Measurements from ENCODE around the gene SKIDA1.

SKIDA1 gene

DNA sequence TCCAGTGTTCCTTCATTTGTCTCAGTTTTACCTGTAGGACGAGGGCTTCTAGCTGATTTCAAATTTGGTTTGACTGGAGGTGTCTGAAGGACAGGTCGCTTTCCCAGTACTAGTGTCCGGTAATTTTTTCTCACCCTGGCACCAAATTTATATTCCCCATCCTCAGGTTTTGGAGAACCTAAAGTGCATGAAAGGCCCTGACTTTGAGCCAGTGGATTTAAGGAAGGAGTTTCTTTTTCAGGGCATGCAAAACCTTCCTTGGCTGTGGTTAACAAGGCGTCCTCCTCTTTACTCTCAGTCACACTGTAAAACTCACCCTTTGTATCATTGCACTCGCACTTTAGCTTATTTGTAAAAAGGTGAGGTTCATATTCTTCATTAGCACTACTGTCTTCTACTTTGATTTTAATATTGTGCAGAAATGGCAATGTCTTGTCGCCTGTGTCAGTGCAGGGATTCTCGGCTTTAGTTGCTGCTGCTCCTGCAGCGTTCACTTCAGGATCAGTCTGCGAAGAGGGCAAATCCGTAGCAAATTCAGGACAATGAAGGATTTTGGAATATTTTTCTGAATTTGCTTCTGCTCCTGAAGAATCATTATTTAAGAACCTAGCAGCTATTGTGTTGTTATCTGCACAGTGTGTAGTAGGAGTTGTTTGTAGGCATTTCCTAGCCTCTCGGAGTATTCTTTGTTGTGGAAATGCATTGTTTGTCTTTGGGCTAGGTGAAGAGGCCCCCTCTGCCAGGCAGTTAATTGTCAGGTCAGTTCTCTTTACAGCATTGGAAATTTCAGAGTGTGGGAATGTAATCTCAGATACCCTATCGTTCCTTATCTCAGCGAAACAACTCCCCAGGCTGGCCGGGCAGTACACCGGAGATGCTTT lies 9.9 kb downstream of the SKIDA1 start:
- no peak for DNase-seq

DNA sequence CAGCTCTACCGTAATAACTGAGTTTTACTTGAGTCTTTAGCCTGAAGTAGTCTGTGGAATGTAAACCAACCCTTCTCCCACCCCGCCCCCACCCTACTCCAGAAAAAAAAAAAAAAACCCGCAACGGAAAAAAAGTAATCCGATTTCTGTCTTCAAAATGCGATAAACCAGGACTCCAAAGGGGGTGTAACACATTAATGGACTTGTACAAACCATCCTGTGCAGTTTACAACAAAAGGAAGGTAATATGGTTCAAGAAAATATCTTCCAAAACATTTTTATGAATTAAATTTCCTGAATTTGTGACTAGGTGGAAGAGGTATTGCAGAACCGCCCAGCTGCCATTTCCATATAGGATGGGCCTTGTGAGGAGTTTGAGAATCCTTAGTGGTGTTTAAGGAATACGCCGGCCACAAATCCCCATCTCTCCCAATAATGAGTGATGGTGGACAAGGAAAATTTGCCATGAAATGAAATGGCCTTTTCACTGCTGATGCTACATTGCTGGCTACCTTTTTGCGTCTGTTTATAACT lies 10.6 kb downstream of the SKIDA1 start:
- no peak for DNase-seq

DNA sequence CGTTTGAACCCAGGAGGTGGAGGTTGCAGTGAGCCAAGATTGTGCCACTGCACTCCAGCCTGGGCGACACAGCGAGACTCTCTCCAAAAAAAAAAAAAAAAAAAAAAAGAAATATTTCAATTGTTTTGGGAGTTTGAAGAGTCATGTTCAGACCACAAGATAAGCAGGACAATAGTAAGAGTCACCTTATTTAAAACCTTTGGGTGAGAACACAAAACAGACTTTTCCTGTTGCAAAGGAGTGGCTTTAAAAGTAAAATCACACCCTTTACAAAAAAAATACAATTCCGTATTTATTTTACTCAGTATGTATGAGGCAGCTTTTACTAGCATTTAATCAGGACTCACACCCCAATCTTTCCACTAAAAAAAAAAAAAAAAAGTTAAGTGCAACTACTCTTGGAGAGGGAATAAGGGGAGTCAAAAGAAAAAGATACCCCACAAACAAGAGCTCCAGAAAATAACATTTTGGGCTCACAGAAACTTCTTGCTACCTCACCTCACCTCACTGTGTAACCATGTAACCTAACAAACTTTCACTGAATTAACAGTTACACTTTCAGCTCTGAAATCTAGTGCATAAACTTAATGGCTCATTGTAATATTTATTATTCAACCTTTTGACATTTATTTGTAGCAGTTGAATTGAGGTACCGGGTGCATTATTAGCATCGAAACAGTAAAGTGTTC lies 11.2 kb downstream of the SKIDA1 start:
- DNase-seq, result no peak

DNA sequence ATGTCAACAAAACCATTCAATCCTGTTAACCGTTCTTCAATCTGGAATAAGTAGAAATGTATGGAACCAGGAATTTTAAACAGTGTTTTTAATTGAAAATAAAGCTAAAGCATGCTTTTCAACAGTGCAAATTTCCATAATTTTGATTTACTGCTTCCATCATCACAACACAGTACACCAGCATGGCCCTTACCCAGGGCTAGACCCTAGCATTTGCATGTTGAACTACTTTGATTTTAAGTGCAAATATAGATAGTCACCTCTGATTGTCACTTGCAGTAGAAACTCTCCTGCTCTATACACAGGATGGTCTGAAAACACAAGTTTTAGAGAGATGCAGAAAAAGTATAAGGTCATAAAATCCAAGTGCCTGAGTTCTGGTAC lies 12.1 kb downstream of the SKIDA1 start:
- no peak for DNase-seq

DNA sequence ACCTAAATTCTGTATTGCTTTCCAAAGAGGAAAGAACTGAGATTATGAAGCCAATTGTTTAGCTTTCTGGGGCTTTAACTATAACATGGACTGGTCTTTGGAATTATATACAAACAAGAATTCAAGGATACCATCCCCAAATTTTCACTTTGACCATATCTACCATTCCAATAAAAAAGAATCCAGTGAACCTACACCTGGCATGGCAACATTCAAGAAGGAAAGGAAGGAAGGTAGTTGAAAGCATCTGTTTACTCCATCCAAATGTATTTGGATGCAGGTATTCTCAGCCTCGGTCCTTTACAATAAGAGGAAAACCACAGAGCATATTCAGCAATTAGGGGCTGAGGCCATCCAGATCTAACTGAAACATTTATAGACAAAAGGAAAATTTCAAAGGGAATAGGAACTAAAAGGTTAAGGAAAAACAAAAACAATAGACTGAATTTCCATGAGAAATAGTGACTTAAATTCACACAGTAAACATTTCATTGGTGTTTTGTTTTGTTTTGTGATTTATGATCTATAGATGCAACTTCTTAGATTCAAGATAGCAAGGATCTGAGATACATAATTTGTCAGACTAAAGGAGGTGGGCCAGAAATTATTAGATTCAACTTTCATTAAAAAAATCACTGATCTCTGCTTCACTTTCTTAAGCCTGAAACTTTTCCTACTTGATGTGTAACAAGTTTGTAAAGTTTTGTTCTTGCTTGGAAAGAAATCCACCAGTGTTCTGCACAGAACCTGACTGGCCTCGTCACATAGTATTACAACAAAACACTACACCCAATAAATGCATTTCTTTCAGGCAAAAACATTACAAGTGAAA lies 12.7 kb downstream of the SKIDA1 start:
- DNase-seq, result no peak

DNA sequence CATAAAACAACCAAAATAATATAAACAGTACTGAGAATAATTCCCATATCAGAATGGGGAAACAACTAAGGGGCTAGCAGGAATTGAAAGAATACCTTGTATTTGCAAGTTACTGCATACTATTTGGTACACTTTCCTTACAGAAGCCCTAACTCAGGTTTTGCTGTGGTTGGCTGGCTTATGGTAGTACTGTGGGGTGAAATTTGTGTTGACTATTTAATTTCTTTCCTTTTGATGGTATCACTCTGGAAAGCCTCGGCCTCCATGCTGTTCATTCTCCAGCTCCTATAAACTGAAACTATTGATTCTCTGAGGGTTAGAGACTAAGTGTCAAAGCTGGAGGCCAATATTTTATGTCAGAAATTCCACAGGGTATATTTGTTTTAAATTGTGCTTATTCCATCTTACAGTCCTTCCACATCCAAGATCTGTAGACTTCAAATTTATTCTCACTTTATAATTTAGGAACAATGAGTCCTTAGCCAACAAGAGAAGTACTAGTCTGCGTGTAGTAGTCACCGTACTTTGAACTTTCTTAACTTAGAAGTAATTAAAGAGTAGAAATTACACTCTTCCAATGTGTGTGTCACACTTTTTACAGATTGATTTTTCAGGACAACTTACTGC lies 13.4 kb downstream of the SKIDA1 start:
- DNase-seq, result no peak

DNA sequence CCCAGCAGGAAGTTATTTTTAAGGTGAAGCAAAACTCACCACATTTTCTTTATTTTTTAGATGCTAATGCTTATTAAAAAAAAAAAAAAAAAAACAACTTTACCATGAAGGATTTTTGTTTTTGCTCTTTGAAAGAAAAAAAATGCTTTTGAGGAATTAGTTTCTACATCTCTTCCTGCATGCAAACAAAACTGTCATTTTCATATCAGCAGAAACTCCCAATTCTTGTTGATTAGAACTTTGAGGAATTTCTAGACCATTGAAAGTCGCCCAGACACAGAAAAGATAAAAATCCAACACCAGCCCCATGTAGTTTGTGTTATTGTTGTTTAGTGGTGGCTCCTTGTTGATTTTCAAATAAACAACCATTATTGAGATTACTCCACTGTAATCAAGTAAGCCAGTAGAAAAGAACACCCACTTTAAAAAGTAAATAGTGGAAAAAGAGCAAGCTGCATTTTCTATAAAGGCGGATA lies 14.3 kb downstream of the SKIDA1 start:
- no peak for DNase-seq

DNA sequence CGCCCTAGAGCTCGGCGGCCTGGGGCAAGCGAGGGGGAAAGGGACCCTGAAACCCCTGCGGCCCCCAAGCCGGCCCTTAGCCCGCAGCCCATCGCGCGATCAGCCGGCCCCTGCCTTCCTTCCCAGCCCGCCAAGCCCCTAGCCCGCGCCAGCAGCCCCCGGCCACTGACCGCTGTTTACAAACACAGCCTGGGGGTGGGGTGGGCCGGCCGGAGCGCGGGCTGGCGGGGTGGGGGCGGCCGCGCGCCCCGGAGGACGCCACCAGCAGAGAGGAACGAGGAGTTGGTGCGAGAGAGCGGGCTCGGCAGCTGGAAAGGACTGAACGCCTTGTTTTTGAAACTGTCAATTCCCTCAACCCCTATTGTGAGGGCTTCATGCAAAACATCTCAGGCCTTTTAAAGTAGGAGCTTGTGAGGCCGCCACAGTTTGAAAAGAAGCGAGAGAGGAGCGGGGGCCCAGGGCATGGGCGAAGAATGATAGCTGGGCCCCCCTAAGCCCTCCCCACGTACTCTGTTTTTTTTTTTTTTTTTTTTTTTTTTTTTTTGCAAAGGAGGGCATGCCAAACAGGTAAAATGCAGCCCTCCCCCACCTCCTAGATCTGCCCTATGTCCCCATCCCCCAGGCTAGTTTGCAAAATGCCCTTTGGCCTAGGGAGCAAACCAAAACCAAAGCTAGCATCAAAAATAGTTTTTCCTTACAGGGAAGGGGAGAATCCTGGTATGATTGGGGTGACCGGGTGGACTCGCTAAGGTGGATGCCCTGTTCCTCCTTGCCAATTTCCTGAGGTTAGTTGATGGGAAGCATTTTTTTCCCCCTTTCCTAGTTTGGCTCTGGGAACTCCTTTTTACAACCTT lies 15.0 kb downstream of the SKIDA1 start:
- no peak for DNase-seq

DNA sequence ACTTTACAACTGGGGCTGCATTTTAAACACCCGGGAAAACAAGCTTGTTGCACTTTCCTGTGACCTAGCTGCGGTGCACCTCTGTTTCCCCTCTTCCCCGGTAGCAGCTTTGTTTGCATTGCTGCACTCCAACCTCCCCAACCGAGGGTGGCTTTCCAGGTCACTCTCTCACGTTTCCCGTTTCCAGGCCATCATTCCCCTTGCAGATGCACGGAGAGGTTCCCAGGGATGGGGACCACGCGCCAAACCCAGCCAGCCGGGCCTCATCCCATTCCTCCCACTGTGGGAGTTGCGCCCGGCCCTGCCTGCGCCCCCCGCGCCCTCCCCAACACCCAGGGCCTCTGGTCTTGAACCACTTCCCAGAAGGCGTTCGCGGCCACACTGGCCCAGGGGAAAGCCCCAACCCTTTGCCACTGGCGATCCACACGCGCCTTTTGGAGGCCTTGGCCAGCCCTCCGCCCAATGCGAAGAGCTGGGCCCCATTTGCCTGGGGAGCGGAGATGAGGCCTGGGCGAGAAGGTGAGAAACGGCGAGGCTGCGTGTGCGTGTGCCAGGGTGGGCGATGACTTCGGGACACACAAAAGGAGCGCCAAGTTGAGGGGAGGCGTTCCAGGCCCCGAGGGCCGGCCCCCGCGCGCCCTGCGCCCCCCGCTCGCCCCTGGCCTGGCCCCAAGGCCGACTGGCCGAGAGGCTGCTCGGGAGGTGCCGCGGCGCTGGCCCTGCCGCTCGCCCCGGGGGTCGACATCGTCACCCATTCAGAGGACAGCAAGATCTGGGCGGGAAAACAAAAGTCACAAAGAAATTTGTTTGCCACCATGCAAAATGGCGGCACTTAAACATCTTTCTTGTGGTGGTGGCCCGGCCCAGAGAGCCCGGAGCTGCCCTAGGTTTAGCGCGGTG lies 15.9 kb downstream of the SKIDA1 start:
- DNase-seq, result no peak

DNA sequence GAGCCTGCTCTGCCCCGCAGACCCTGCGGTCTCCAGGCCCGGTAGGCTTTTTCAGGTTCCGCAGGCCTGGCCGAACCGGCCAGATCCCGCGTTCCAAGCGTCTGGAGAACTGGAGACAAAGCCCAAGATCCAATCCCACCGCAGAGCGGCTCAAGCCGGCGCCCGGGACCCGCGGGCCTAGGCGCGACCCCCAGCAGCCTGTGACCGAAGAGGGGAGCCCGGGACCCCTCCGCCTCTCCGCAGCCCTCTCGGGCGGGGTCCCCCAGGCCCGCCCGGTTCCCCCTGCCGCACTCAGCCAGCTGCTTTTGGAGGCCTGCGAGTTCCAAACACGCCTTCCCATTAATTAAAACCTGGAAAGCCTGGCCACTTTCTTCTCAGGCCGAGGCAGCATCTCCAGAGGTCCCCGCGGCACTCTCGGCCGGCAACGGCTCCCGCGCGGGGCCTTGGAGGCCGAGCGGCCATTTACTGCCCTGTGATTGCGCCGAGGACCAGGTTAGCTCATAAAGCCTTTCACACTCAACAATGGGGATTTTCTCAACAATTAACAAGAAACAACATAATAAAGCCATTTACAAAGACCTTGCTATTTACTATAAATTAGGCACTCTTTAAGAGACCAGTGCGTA lies 16.7 kb downstream of the SKIDA1 start:
- DNase-seq, result no peak

DNA sequence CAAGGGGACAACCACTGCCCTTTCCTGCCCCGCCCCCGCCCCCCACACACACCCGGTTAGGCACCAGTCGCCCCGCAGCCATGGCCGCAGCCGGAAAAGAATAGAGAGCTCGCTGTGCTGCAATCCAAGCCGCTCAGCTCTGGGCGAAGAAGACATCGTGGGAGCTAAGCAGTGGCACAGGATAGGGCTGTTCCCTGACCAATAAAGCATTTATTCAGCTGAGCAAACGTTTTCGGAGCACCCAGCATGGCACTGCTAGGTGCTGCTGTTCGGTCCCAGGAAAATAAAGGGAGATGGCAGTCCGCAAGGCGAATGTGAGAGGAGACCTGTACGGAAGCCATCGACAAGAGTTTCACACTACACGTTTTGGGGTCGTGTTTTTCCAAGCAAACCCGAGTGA lies 18.3 kb downstream of the SKIDA1 start:
- DNase-seq, result no peak

DNA sequence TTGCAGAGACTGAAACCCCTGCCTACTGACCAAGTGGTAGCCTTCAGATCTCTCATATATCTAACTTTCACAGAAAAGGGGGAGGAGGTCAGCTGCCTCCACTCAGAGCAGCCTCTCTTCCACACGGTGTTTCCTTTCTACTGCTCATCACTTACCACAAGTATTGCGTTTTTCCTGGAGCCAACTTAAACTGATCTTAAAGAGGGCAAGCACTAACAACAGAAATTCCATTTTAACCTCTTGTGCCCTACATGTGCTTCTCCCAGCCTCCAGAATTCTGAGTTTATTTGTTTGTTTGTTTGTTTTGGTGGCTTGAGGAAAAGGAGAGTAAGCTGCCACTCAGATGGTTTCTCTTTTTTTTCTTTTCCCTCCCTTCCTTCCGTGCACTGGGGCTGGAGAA lies 19.1 kb downstream of the SKIDA1 start:
- peak; percentile 58 for DNase-seq

DNA sequence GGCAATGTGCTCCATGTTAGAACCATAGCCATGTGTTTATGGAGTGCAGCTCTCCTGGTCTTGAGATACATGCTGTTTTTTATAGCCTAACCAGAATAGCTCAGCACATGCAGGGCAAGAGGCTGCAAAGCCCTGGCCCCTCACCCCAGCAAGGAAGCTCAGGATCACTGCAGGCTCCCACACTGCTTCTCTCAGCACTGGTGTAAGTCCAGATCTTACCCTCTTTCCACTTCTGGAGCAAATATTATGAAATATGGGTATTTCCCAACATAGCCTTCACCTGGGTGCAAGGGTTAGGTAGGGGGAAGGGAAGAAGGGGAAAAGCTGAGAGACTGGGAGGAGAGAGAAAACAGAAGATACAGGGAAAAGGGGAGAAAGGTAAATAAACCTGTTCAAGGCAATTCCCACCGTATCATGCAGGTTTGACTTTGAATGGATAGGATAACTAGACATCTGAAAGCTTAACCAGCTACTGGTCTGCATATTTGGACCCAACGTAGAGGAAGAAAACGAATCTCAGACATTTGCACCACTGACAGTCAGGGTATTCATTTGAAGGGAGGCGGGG lies 19.7 kb downstream of the SKIDA1 start:
- no peak for DNase-seq

DNA sequence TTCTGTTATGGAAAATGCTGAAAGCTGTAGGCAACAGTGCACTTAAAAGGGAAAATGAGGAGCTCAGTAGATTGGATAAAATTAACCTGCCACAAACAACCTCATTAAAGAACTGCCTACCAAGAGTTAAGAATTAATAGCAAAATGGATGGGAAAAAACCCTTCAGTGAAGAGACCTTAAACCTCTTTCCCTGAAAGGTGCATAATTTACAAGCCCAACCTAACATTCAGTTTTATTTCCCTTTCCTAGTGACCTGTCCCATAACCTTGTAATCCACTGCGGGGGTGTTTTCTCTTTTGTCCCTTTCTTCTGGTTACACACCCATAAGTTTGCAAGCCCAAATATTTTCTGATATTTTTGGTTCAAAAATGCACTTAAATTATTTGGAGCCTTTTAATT lies 21.9 kb downstream of the SKIDA1 start:
- no peak for DNase-seq

DNA sequence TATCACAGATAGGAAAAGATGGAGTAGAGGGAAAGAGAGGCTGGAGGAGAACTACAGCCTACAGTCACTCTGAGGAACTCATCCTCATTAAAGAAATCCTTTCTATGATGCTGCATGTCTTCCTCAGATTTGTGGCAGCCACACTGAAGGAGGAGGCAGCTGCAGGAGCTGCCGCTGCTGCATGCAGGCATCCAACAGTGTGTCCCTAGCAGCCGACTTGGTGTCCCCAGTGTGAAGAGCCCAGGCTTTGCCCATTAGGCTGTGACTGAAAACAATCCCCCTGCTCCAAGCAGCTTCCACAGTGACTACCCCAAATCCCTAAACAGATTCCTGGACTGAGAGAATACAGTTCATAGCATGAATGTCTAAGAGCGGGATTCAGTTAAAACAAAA lies 23.1 kb downstream of the SKIDA1 start:
- no peak for DNase-seq

DNA sequence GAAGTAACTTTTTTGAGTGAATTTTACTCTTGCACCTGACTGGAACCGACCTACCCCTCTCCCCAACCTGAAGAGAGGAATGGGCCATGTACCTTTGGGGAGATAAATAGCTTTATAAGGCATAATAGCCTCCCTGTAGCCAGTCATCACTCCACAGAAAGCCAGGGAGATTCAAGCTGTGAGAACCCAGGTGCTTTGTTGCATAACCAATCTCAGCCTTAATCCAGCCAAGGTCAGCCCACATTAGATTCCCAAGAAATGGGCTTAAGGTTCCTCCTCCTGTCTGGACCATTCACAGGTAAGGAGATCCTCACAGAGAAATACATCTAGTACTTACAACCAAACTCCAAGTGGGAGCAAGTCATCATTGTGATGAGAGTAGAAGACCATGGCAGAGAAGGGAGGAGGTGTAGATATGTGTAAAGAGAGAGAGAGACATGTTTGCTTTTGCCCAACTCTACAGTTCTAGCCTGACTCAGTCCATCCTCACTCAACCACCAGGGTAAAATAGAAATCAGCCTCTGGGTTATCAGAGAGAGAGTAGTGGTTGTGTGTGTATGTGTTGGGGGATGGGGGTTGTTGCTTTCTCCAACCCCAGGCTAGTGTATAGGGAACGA lies 23.6 kb downstream of the SKIDA1 start:
- DNase-seq, result no peak

DNA sequence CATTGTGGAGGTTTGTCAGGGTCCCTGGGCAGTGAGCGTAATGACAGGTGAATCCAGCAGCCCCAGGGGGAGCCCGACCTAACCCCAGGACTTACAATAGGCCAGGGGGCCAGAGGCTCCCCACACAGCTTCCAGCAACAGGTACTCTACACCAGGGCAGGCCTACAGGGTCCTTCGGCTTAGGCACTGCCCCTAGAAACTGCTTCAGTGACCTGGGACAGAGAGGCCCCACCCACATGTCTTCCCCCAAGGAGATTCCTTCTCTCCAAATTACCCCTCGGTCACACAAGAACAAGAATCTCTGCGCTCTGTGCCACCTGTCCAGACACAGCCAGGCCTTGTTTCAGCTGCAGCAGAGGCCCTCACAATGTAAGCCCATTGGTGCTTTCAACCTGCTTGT lies 24.4 kb downstream of the SKIDA1 start:
- no peak for DNase-seq

DNA sequence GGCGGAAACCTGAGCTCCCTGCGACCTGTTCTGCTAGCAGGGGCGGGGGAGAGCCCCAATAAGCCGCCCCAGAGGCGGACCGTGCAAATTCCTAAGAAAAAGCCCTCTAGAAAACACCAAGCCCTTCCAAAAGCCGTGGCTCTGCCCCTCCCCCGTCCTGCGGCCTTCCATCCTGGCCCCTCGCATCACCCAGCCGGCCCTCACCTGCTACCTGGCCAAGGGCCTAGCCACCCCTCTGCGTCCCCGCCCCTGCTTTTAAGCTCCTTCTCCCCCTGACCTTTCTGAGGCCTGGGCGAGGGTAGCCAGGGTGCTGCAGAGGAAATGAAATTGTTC lies 24.9 kb downstream of the SKIDA1 start:
- DNase-seq, result no peak
